GM20431 (cell line): ENCODE data around the gene MDC1.

Experiments used
- in situ Hi-C: fragments of 300-500 bp; cut with MseI, MboI; formaldehyde crosslinking; loops from one replicate; pipeline ENCODE4 v1.15.0; 2020; ENCODE audit warnings: low sequenced_read_pairs; ENCODE audit not compliant: unreplicated experiment

Gene MDC1

GRCh38 chr6:30654798-30655742, 62.0 kb downstream of the MDC1 start:
- in situ Hi-C loops: no loop called here

- in situ Hi-C loops: no loop called here
These were observed 65.9 kb downstream of the MDC1 start for GRCh38 chr6:30651143-30651542.
